Measurements from ENCODE around the gene ZIC3. TPM values are rescaled to one million over a fixed set of nuclear protein-coding genes. Genes with fewer than 3 reads are reported as not detected.
"Not testable (repeated sequence)": the region's sequence is repeated elsewhere in the genome, so short reads cannot be mapped to it uniquely, and the experiment has no call there.

ZIC3 gene
- total RNA-seq, 1 experiment from 2014 or later = 8.9 TPM

GRCh38 chrX:137549851-137550664 lies 15.9 kb upstream of the ZIC3 start:
- ChIA-PET POLR2A (ENCODE audit: low non-redundant PET) (interaction anchor here (0.8 kb wide), 1 partner anchor 13 kb away, joined by 3 read pairs; no protein-coding TSS in a partner anchor), CTCF (no interaction called here)
- no TSS peak for BruUV-seq (replicated peaks)

GRCh38 chrX:137550665-137551261 lies 15.2 kb upstream of the ZIC3 start:
- no peaks in the 10 kb centered on the region for H3K4me1 ChIP-seq (ENCODE audit: insufficient read depth, low read length, poor library complexity, severe bottlenecking)
- DNase-seq (ENCODE audit: low spot score) = peak; percentile 58
- no peaks in the 10 kb centered on the region for H3K9me3 ChIP-seq (ENCODE audit: low read depth, low read length, poor library complexity, severe bottlenecking)
- peak overlapping the region; percentile 7 for H3K27ac ChIP-seq (ENCODE audit: low read depth, low read length, poor library complexity, severe bottlenecking)
- no peaks in the 10 kb centered on the region for H3K36me3 ChIP-seq (ENCODE audit: insufficient read depth, low read length, poor library complexity, severe bottlenecking)
- ChIA-PET CTCF (no interaction called here), POLR2A (ENCODE audit: low non-redundant PET) (interaction anchor here (0.8 kb wide), 1 partner anchor 12 kb away, joined by 3 read pairs; no protein-coding TSS in a partner anchor)
- TF ChIP-seq EZH2 (IDR thresholded peaks at IDR 0.05; ENCODE audit: borderline replicate concordance, low read depth, low read length, poor library complexity, severe bottlenecking) (no peak), CTCF (conservative IDR thresholded peaks at IDR 0.05; ENCODE audit: low read depth, low read length) (0 out of 2 replicates have a peak, but pooled peaks have one; percentile 17)
- H3K27me3 ChIP-seq (replicated peaks; ENCODE audit: insufficient read depth, low read depth, low read length, poor library complexity) = no peaks in the 10 kb centered on the region
- no TSS peak for BruUV-seq (replicated peaks)
- intact Hi-C loops (cut with micrococcal nuclease; ENCODE audit: unreplicated experiment) = no loop called here
- peak overlapping the region; percentile 40 for H3K4me3 ChIP-seq (ENCODE audit: low read depth, low read length, poor library complexity, severe bottlenecking)

More at GRCh38 chrX:137549851-137550664, 15.9 kb upstream of the ZIC3 start:
- H3K4me1 ChIP-seq (ENCODE audit: insufficient read depth, low read length, poor library complexity, severe bottlenecking) = no peaks in the 10 kb centered on the region
- intact Hi-C loops (cut with micrococcal nuclease; ENCODE audit: unreplicated experiment) = no loop called here
- no peak for DNase-seq (ENCODE audit: low spot score)
- H3K27me3 ChIP-seq (replicated peaks; ENCODE audit: insufficient read depth, low read depth, low read length, poor library complexity) = no peaks in the 10 kb centered on the region
- TF ChIP-seq CTCF (conservative IDR thresholded peaks at IDR 0.05; ENCODE audit: low read depth, low read length) = no peak
- no peak for TF ChIP-seq EZH2 (IDR thresholded peaks at IDR 0.05; ENCODE audit: borderline replicate concordance, low read depth, low read length, poor library complexity, severe bottlenecking)
- H3K27ac ChIP-seq (ENCODE audit: low read depth, low read length, poor library complexity, severe bottlenecking) = peak overlapping the region; percentile 7
- H3K9me3 ChIP-seq (ENCODE audit: low read depth, low read length, poor library complexity, severe bottlenecking) = no peaks in the 10 kb centered on the region
- H3K4me3 ChIP-seq (ENCODE audit: low read depth, low read length, poor library complexity, severe bottlenecking) = peak overlapping the region; percentile 40
- H3K36me3 ChIP-seq (ENCODE audit: insufficient read depth, low read length, poor library complexity, severe bottlenecking) = no peaks in the 10 kb centered on the region

- DNase-seq (ENCODE audit: low spot score); BruUV-seq (replicated peaks); H3K27me3 ChIP-seq (replicated peaks; ENCODE audit: insufficient read depth, low read depth, low read length, poor library complexity); intact Hi-C loops (cut with micrococcal nuclease; ENCODE audit: unreplicated experiment); H3K27ac ChIP-seq (ENCODE audit: low read depth, low read length, poor library complexity, severe bottlenecking); H3K4me1 ChIP-seq (ENCODE audit: insufficient read depth, low read length, poor library complexity, severe bottlenecking); POLR2A ChIA-PET (ENCODE audit: low non-redundant PET); CTCF ChIA-PET; H3K36me3 ChIP-seq (ENCODE audit: insufficient read depth, low read length, poor library complexity, severe bottlenecking); H3K9me3 ChIP-seq (ENCODE audit: low read depth, low read length, poor library complexity, severe bottlenecking); H3K4me3 ChIP-seq (ENCODE audit: low read depth, low read length, poor library complexity, severe bottlenecking): not testable (repeated sequence)
Measured at GRCh38 chrX:137552098-137552497, 13.8 kb upstream of the ZIC3 start.
